ENCODE measurements around the gene RREB1.

Gene RREB1

GRCh38 chr6:7124636-7125035, 16.9 kb downstream of the RREB1 start:
- DNase-seq = no peak

GRCh38 chr6:7125290-7125689, 17.5 kb downstream of the RREB1 start:
- DNase-seq = no peak

GRCh38 chr6:7126754-7127153, 19.0 kb downstream of the RREB1 start:
- no peak for DNase-seq

GRCh38 chr6:7127680-7128079, 19.9 kb downstream of the RREB1 start:
- no peak for DNase-seq

GRCh38 chr6:7129360-7129759, 21.6 kb downstream of the RREB1 start:
- DNase-seq = no peak

GRCh38 chr6:7129784-7130569, 22.2 kb downstream of the RREB1 start:
- no peak for DNase-seq

- no peak for DNase-seq
Measured at GRCh38 chr6:7131390-7131789, 23.6 kb downstream of the RREB1 start.

GRCh38 chr6:7132398-7133035, 24.8 kb downstream of the RREB1 start:
- DNase-seq = no peak

- DNase-seq = no peak
Measured at GRCh38 chr6:7134999-7135745, 27.4 kb downstream of the RREB1 start.

GRCh38 chr6:7135755-7136154, 28.0 kb downstream of the RREB1 start:
- DNase-seq = no peak

- no peak for DNase-seq
Measured at GRCh38 chr6:7136859-7137334, 29.1 kb downstream of the RREB1 start.

- DNase-seq = no peak
Measured at GRCh38 chr6:7137335-7138045, 29.7 kb downstream of the RREB1 start.

- no peak for DNase-seq
Measured at GRCh38 chr6:7138046-7138531, 30.3 kb downstream of the RREB1 start.

- DNase-seq = no peak
Measured at GRCh38 chr6:7138921-7139358, 31.2 kb downstream of the RREB1 start.

GRCh38 chr6:7139835-7140470, 32.2 kb downstream of the RREB1 start:
- DNase-seq = no peak

GRCh38 chr6:7140631-7141378, 33.0 kb downstream of the RREB1 start:
- no peak for DNase-seq

GRCh38 chr6:7142228-7142801, 34.6 kb downstream of the RREB1 start:
- no peak for DNase-seq

- peak; percentile 53 for DNase-seq
Measured at GRCh38 chr6:7142918-7143475, 35.2 kb downstream of the RREB1 start.

GRCh38 chr6:7143476-7143974, 35.8 kb downstream of the RREB1 start:
- DNase-seq = no peak

GRCh38 chr6:7144872-7145584, 37.3 kb downstream of the RREB1 start:
- no peak for DNase-seq
